ENCODE data around the gene GATC.

The GATC gene

GRCh38 chr12:120445911-120446843 is at the start of gene GATC, which contains the start of gene TRIAP1:
Gene GATC, plus strand, starts transcription at chr12:120446444. Its CDS starts 37 bp downstream, at chr12:120446481.
Gene TRIAP1, minus strand, starts transcription at chr12:120446384. Its CDS starts 12 bp downstream, at chr12:120446372.
- DNase-seq = peak; percentile 58 to 78

GRCh38 chr12:120397824-120398540 is 48.3 kb upstream of the GATC start:
- DNase-seq = peak in 1 of 2 donors; percentile 8

GRCh38 chr12:120399531-120399930 is 46.7 kb upstream of the GATC start:
- DNase-seq = no peak

- no peak for DNase-seq
Measured at GRCh38 chr12:120402217-120402616, 44.0 kb upstream of the GATC start.

- DNase-seq = no peak
Measured at GRCh38 chr12:120403869-120404268, 42.4 kb upstream of the GATC start.

- DNase-seq = no peak
Measured at GRCh38 chr12:120404271-120404670, 42.0 kb upstream of the GATC start.

- no peak for DNase-seq
Measured at GRCh38 chr12:120406069-120406468, 40.2 kb upstream of the GATC start.

- DNase-seq = no peak
Measured at GRCh38 chr12:120406553-120406952, 39.7 kb upstream of the GATC start.

- DNase-seq = no peak
Measured at GRCh38 chr12:120408771-120409170, 37.5 kb upstream of the GATC start.

- DNase-seq = no peak
Measured at GRCh38 chr12:120412421-120412820, 33.8 kb upstream of the GATC start.

GRCh38 chr12:120413901-120414695 is 32.1 kb upstream of the GATC start:
- DNase-seq = peak in 1 of 2 donors; percentile 40

- no peak for DNase-seq
Measured at GRCh38 chr12:120416490-120417216, 29.6 kb upstream of the GATC start.

GRCh38 chr12:120417917-120418580 is 28.2 kb upstream of the GATC start:
- no peak for DNase-seq

- DNase-seq = no peak
Measured at GRCh38 chr12:120421701-120422100, 24.5 kb upstream of the GATC start.

GRCh38 chr12:120422892-120423456 is 23.3 kb upstream of the GATC start:
- no peak for DNase-seq

- no peak for DNase-seq
Measured at GRCh38 chr12:120425797-120426196, 20.4 kb upstream of the GATC start.

- no peak for DNase-seq
Measured at GRCh38 chr12:120428597-120429229, 17.5 kb upstream of the GATC start.

- DNase-seq = no peak
Measured at GRCh38 chr12:120429368-120429767, 16.9 kb upstream of the GATC start.

- DNase-seq = no peak
Measured at GRCh38 chr12:120432772-120433525, 13.3 kb upstream of the GATC start.

Data from hippocampal formation (tissue), 2 donors.